Omental fat pad (tissue), 4 donors: Measurements from ENCODE around the gene MAVS. TPM values are rescaled to one million over a fixed set of nuclear protein-coding genes. Genes with fewer than 3 reads are reported as not detected.
A peak's percentile ranks its signal among the peaks of the same experiment; 100 is the strongest.

Experiments
- ATAC-seq: fragments of 150-250 bp; one replicate; pipeline ENCODE4 v1.9.1; 2016; ENCODE audit warnings: mild to moderate bottlenecking, moderate library complexity; ENCODE audit not compliant: low FRiP score
- DNase-seq: peaks from one replicate; pipeline ENCODE4 v3.0.0-alpha.2; 2019; ENCODE audit warnings: low spot score
- total RNA-seq, 4 donors: library from RNA; depleted of rRNA; stranded (reverse); fragments of >200 nt; gene quantifications; one replicate each; pipeline ENCODE4 v1.1.0, GENCODE V29; 2016
- TF ChIP-seq, protein P1 (sequence below), 3 donors: fragments of 450-650 bp; IDR thresholded peaks; one replicate each; pipeline ENCODE4 v1.5.1; 2016 to 2017; ENCODE audit warnings: antibody characterized with exemption in 3 of 3, mild to moderate bottlenecking in 3 of 3, moderate library complexity in 2 of 3

Gene MAVS
- total RNA-seq, 4 donors from 2014 or later: 21.8 to 37.8 (median 29.7) TPM

DNA sequence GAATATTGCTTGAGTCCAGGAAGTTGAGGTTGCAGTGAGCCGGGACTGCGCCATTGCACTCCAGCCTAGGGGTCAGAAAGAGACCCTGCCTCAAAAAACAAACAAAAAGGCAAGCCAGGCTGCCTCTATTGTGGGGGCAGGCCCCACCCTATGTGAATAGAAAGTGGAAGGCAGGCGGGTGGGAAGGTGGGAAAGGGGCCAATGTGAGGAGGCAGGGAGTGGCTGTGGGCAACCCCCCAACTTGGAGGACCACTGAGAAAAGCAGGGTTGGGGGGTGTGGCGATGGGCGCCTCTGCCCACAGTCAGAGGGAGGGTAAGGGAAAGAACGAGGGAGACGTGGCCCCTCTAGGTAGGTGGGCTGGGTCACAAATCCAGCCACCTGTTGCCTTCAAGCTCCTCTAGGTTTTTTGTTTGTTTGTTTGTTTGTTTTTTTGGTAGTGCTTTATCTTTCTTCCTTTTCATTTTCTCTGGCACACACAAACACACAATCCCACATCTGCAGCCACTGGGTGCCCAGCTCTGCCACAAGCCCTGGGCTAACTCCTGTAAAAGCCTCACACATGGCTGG is 31.6 kb upstream of the MAVS start:
- TF ChIP-seq, protein P1, sequence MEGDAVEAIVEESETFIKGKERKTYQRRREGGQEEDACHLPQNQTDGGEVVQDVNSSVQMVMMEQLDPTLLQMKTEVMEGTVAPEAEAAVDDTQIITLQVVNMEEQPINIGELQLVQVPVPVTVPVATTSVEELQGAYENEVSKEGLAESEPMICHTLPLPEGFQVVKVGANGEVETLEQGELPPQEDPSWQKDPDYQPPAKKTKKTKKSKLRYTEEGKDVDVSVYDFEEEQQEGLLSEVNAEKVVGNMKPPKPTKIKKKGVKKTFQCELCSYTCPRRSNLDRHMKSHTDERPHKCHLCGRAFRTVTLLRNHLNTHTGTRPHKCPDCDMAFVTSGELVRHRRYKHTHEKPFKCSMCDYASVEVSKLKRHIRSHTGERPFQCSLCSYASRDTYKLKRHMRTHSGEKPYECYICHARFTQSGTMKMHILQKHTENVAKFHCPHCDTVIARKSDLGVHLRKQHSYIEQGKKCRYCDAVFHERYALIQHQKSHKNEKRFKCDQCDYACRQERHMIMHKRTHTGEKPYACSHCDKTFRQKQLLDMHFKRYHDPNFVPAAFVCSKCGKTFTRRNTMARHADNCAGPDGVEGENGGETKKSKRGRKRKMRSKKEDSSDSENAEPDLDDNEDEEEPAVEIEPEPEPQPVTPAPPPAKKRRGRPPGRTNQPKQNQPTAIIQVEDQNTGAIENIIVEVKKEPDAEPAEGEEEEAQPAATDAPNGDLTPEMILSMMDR (IDR thresholded peaks at IDR 0.05): no peak
- DNase-seq (no peak), ATAC-seq (no peak)

DNA sequence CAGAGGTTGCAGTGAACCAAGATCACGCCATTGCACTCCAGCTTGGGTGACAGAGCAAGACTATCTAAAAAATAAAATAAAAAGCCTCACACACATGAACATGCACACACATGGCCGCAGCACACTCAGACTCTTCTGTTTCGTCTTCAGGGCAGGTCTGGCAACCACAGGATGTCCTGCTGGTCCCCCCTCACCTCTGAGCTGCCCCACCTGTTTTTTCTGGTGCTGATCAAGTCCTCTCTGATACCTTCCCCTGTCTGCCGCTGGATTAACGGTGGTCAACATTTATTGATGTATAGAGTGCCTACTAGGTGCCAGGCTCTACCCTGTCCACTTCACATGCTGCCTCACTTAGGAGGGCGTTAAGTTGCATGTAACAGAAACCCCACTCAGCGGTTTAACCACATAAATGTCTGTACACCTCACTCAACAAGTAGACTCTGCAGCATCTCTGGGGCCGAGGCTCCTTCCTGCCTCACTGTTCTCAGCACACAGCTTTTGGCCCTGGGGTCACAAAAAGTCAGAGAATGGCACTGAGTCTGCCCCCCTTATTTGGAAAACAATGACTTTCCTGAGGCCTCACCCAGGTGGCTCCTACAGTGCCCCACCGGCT is 30.8 kb upstream of the MAVS start:
- TF ChIP-seq, protein P1 (IDR thresholded peaks at IDR 0.05): no peak
- DNase-seq: no peak
- no peak for ATAC-seq

DNA sequence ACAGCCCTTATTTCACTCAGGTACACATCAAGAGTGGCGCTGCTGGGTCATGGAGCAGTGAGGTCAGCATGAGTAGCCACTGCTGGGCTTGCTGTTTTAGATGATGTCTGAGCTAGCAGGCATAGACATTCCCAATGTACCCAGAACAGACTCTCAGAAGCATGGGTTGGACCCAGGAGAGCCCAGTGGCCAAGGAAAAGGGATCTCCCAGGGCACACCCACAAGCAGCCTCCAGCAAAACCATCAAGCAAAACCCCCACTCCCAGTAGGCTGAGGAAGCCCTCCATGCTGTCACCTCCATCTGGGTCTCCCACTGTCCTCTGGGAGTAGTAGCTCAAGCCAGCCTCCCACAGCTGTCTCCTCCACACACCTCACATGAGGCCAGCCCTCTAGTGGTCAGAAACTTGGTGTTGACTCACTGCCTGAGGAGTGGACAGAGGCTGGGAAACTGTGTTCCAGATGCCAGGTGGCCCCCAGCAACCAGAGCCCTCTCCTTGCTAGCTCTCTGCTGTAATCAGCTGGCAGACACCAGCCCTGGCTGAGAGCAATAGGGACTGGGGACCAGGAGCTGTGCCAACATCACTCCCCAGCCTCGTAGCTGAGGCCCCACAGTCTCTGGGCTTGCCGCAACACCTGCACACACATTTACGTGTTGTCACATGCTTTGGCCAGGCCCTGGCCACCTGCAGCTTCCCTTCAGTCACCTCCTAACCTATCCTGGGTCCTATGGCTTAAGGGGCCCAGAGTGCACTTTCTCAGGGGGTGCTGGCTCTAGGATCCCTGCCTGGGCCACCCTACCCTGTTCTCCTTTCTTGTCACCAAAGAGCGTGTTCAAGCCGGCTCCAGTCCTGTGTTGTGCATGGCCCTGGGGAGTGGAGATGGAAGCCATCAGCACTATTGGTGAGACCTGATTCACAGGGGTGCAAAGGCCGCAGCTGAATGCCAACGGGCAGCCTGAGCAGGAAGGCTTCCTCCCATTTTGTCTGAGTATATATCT is 28.2 kb upstream of the MAVS start:
- ATAC-seq (peak; percentile 47), DNase-seq (no peak)
- TF ChIP-seq, protein P1 (IDR thresholded peaks at IDR 0.05): no peak

DNA sequence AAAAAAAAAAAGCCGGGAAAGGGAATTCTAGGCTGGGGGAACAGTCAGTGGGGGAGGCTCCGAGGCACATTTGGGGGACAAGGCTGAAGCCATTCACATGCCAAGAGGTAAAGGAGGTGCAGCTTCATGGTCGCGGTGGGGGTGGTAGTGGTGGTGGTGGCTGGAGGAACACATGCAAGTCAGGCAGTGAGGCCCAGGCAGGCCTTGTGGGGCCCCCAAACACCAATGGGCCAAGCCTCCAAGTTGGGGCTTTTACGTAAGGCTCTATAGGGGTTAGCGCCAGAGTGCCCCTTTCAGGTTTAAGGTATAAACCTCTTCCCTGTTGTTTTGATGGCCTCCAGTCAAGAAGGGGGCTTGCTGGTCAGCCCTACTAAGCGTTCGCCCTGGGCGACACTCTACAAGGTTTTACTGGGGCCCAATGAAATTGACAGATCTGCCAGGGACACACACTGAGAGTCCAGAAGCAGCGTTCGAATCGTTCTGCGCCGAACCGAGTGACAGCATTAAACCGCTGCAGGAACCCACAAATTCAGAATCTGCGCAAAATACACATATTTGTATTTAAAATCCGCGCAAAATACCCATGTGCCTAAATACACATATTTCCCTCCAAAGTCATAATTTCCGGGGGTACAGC is 27.1 kb upstream of the MAVS start:
- TF ChIP-seq, protein P1 (IDR thresholded peaks at IDR 0.05): no peak
- ATAC-seq (no peak), DNase-seq (no peak)

DNA sequence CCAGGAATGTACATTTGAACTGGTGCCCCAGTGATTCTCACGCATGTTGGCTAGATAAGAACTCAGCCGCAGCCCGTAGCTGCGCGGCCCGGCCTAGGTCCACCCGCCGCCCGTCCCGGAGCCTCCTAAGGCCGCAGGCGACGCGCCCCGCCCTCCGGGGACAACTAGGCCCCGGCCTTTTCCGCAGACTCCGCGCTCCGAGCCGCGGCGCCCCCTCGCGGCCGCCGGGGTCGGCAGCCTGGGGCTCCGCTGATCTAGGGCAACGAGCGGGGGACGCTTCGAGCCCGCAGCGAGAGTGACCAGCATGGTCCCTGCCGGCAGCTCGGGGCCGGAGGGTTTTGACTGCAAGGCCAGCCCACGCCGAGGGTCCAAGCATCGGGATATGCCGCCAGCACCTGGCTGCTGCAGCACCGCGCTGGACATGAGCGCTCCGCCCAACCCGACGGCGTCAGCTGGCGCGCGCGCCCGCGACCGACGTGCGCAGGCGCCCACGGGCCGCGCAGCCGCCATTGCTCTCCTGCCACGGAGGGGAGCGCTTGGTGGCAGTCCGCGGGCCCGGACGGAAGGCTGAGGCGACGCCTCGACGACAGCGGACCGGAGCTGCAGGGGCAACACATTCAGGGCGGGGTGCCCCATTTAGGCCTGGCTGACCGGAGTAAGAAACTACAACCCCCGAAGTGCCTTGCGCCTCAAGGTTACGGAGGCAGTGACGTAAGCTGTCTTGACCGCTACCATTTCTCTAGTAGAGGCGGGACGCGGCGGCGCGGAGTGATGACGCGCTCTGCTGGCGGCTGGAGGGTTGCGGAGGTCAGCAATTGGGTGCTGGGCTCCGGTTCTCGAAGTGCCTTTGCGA is 26.4 kb upstream of the MAVS start, which contains the start of gene AP5S1:
TSS of gene AP5S1 (plus strand) at position 500 of the 853 bp plus-strand sequence. CDS start 1,571 bp downstream, outside the sequence.
- ATAC-seq: peak; percentile 88
- TF ChIP-seq, protein P1 (IDR thresholded peaks at IDR 0.05): peak in 2 of 3 donors; percentile 60 to 98
- DNase-seq: peak; percentile 96
